Naive thymus-derived CD8-positive, alpha-beta T cell (primary cell): ENCODE results near the gene ESYT1. TPM values are rescaled to one million over a fixed set of nuclear protein-coding genes. Genes with fewer than 3 reads are reported as not detected.
"Not testable (repeated sequence)": the region's sequence is repeated elsewhere in the genome, so short reads cannot be mapped to it uniquely, and the experiment has no call there.

Source experiments
- ATAC-seq, 2 donors: fragments of 150-1000 bp; cut with Tn5 transposase in 1 of 2; sonication (Bioruptor Pico), chemical (Tn5 transposase) in 1 of 2; 1 replicate in 1 of 2; 2 replicates in 1 of 2; pipeline ENCODE4 v1.10.0; 2021; ENCODE audit warnings: mild to moderate bottlenecking in 2 of 2, moderate library complexity in 2 of 2
- POLR2A ChIA-PET: fragments of 350-600 bp; sonication (Branson Sonifier 250); formaldehyde crosslinking; loops from one replicate; lab custom pipeline; 2021; ENCODE audit warnings: antibody characterized with exemption; lab: Charles Lee
- DNase-seq, 10 donors: peaks; one replicate each; pipeline versions ENCODE4 v3.0.0 to v3.0.0-alpha.2; 2020 to 2022
- H3K27ac Mint-ChIP-seq, 10 donors: one replicate each; pipeline ENCODE4 v1.8.0; 2020 to 2022; ENCODE audit warnings: mild to moderate bottlenecking in 10 of 10, mixed read lengths in 10 of 10, moderate library complexity in 4 of 10, inconsistent platforms in 1 of 10
- H3K27me3 Mint-ChIP-seq, 5 donors: one replicate each; pipeline ENCODE4 v1.8.0; 2021 to 2022; ENCODE audit warnings: mixed read lengths in 5 of 5
- H3K36me3 Mint-ChIP-seq, 3 donors: one replicate each; pipeline ENCODE4 v1.8.0; 2020 to 2022; ENCODE audit warnings: mixed read lengths in 3 of 3, mild to moderate bottlenecking in 2 of 3, inconsistent platforms in 1 of 3
- H3K4me1 Mint-ChIP-seq, 4 donors: one replicate each; pipeline ENCODE4 v1.8.0; 2021 to 2022; ENCODE audit warnings: mixed read lengths in 4 of 4
- H3K4me3 Mint-ChIP-seq, 10 donors: one replicate each; pipeline ENCODE4 v1.8.0; 2020 to 2022; ENCODE audit warnings: mild to moderate bottlenecking in 10 of 10, mixed read lengths in 10 of 10, moderate library complexity in 6 of 10, inconsistent platforms in 1 of 10
- H3K9me3 Mint-ChIP-seq, 9 donors: one replicate each; pipeline ENCODE4 v1.8.0; 2020 to 2022; ENCODE audit warnings: mixed read lengths in 9 of 9, mild to moderate bottlenecking in 3 of 9, inconsistent platforms in 1 of 9, moderate library complexity in 1 of 9
- polyA plus RNA-seq, 3 donors: library from polyadenylated mRNA; unstranded; fragments of 300-500 nt; fragmentation: Illumina TruSeq; gene quantifications; one replicate each; pipeline ENCODE4 v1.2.3, GENCODE V29; 2021
- total RNA-seq, 8 experiments: library from RNA in 2 of 8; stranded (reverse) in 2 of 8; gene quantifications; one replicate each; pipeline ENCODE4 v1.2.3 and lab custom pipeline; 2021 to 2026

Gene ESYT1
- total and polyA plus RNA-seq, 5 experiments from 2014 or later, result 257 to 433 (median 354) TPM

- Mint-ChIP-seq H3K4me1 (peaks cover 17 to 50% (median 38%) of the 10 kb centered on the region in 4 donors), H3K4me3 (peak overlapping the region; percentile 25 to 93 (median 76)), H3K36me3 (peaks cover 0 to 8% (median 0%) of the 10 kb centered on the region in 3 donors), H3K27me3 (no peaks in the 10 kb centered on the region), H3K9me3 (no peaks in the 10 kb centered on the region), H3K27ac (peak overlapping the region; percentile 68 to 99 (median 91))
- POLR2A ChIA-PET, result interaction anchor here (0.7 to 3.1 kb wide), 11 partner anchors 8 to 481 kb away, joined by 3 to 18 read pairs (median 6); partner anchors contain the start of genes CNPY2, PA2G4, RNF41 and ZC3H10
- DNase-seq, result no peak
- no peak for ATAC-seq
Observed at GRCh38 chr12:56150563-56150962, 22.5 kb downstream of the ESYT1 start.

GRCh38 chr12:56151672-56152131 is 23.6 kb downstream of the ESYT1 start:
- H3K4me1 Mint-ChIP-seq, result peaks cover 15 to 44% (median 37%) of the 10 kb centered on the region in 4 donors
- H3K9me3 Mint-ChIP-seq, result no peaks in the 10 kb centered on the region
- peak overlapping the region; percentile 93 to 99 (median 98) for H3K27ac Mint-ChIP-seq
- POLR2A ChIA-PET, result interaction anchor here (0.6 to 3.1 kb wide), 15 partner anchors 10 to 477 kb away, joined by 3 to 18 read pairs (median 6); partner anchors contain the start of genes CNPY2, PA2G4, RNF41 and SMARCC2
- H3K27me3 Mint-ChIP-seq, result no peaks in the 10 kb centered on the region
- peak; percentile 75 to 77 for ATAC-seq
- peak; percentile 39 to 83 (median 60) for DNase-seq
- H3K36me3 Mint-ChIP-seq, result peaks cover 0 to 1% (median 0%) of the 10 kb centered on the region in 3 donors
- peak overlapping the region; percentile 81 to 95 (median 92) for H3K4me3 Mint-ChIP-seq

GRCh38 chr12:56152132-56152755 is 24.2 kb downstream of the ESYT1 start, which contains the start of gene MYL6B:
Gene MYL6B (plus strand): TSS chr12:56152587. CDS start chr12:56153919, 1,332 bp downstream.
- Mint-ChIP-seq H3K27ac (peak within 1 kb of the TSS; percentile 93 to 99 (median 98)), H3K4me3 (peak within 1 kb of the TSS; percentile 81 to 95 (median 92)), H3K36me3 (no peaks in the 10 kb centered on the region), H3K27me3 (no peaks in the 10 kb centered on the region), H3K9me3 (no peaks in the 10 kb centered on the region), H3K4me1 (peaks cover 15 to 45% (median 38%) of the 10 kb centered on the region in 4 donors)
- ATAC-seq, result peak; percentile 89 to 91
- DNase-seq, result peak; percentile 85 to 94 (median 87)
- POLR2A ChIA-PET, result interaction anchor here (0.6 to 3.1 kb wide), 13 partner anchors 10 to 476 kb away, joined by 3 to 18 read pairs (median 6); partner anchors contain the start of genes CNPY2, PA2G4, RNF41 and SMARCC2

- H3K27me3 Mint-ChIP-seq, result no peaks in the 10 kb centered on the region
- no peaks in the 10 kb centered on the region for H3K36me3 Mint-ChIP-seq
- DNase-seq (no peak), ATAC-seq (no peak)
- peak overlapping the region in 9 of 10 donors; percentile 69 to 99 (median 97) for H3K27ac Mint-ChIP-seq
- H3K4me1 Mint-ChIP-seq, result peaks cover 17 to 52% (median 43%) of the 10 kb centered on the region in 4 donors
- peak overlapping the region; percentile 81 to 95 (median 92) for H3K4me3 Mint-ChIP-seq
- H3K9me3 Mint-ChIP-seq, result no peaks in the 10 kb centered on the region
- POLR2A ChIA-PET, result interaction anchor here (13.3 kb wide), 1 partner anchor 27 kb away, joined by 163 read pairs; the partner anchor contains the start of gene ESYT1
Observed at GRCh38 chr12:56152756-56153677, 24.9 kb downstream of the ESYT1 start.

- H3K4me3 Mint-ChIP-seq, result peak overlapping the region in 7 of 10 donors; percentile 32 to 94 (median 92)
- POLR2A ChIA-PET, result interaction anchor here (1.5 to 13.3 kb wide), 5 partner anchors 27 to 50 kb away, joined by 3 to 163 read pairs (median 5); partner anchors contain the start of genes ESYT1, SMARCC2 and ZC3H10
- DNase-seq, result no peak
- H3K27ac Mint-ChIP-seq, result no peak overlapping the region
- H3K36me3 Mint-ChIP-seq, result peaks cover 0 to 2% (median 0%) of the 10 kb centered on the region in 3 donors
- no peaks in the 10 kb centered on the region for H3K27me3 Mint-ChIP-seq
- H3K4me1 Mint-ChIP-seq, result peaks cover 19 to 58% (median 46%) of the 10 kb centered on the region in 4 donors
- ATAC-seq, result no peak
- no peaks in the 10 kb centered on the region for H3K9me3 Mint-ChIP-seq
Observed at GRCh38 chr12:56153678-56154065, 25.6 kb downstream of the ESYT1 start.

GRCh38 chr12:56154246-56154771 is 26.2 kb downstream of the ESYT1 start:
- DNase-seq, result no peak
- Mint-ChIP-seq H3K4me1 (peaks cover 26 to 65% (median 50%) of the 10 kb centered on the region in 4 donors), H3K9me3 (no peaks in the 10 kb centered on the region), H3K4me3 (peak overlapping the region in 2 of 10 donors; percentile 22 to 76), H3K36me3 (peaks cover 0 to 2% (median 1%) of the 10 kb centered on the region in 3 donors), H3K27me3 (no peaks in the 10 kb centered on the region), H3K27ac (peak overlapping the region in 3 of 10 donors; percentile 6 to 56 (median 31))
- POLR2A ChIA-PET, result interaction anchor here (1.1 to 13.3 kb wide), 6 partner anchors 10 to 51 kb away, joined by 3 to 163 read pairs (median 4); partner anchors contain the start of genes ESYT1, SMARCC2 and ZC3H10
- no peak for ATAC-seq

GRCh38 chr12:56154818-56155217 is 26.8 kb downstream of the ESYT1 start:
- Mint-ChIP-seq H3K4me3 (peak overlapping the region in 6 of 10 donors; percentile 12 to 76 (median 42)), H3K36me3 (peaks cover 0 to 4% (median 2%) of the 10 kb centered on the region in 3 donors), H3K27me3 (no peaks in the 10 kb centered on the region), H3K9me3 (no peaks in the 10 kb centered on the region), H3K4me1 (peaks cover 27 to 69% (median 55%) of the 10 kb centered on the region in 4 donors), H3K27ac (peak overlapping the region in 3 of 10 donors; percentile 38 to 50 (median 49))
- POLR2A ChIA-PET, result interaction anchor here (1.1 to 13.3 kb wide), 6 partner anchors 11 to 51 kb away, joined by 3 to 163 read pairs (median 4); partner anchors contain the start of genes ESYT1, SMARCC2 and ZC3H10
- ATAC-seq (no peak), DNase-seq (no peak)

- DNase-seq, result no peak
- Mint-ChIP-seq H3K4me1 (peaks cover 33 to 69% (median 58%) of the 10 kb centered on the region in 4 donors), H3K27ac (peak overlapping the region in 7 of 10 donors; percentile 11 to 71 (median 40)), H3K9me3 (no peaks in the 10 kb centered on the region), H3K4me3 (peak overlapping the region in 9 of 10 donors; percentile 5 to 66 (median 25)), H3K27me3 (no peaks in the 10 kb centered on the region), H3K36me3 (peaks cover 2 to 9% (median 5%) of the 10 kb centered on the region in 3 donors)
- no peak for ATAC-seq
- POLR2A ChIA-PET, result interaction anchor here (1.1 to 13.3 kb wide), 7 partner anchors 11 to 52 kb away, joined by 3 to 163 read pairs (median 5); partner anchors contain the start of genes ESYT1, SMARCC2 and ZC3H10
Observed at GRCh38 chr12:56155256-56155845, 27.3 kb downstream of the ESYT1 start.

- Mint-ChIP-seq H3K36me3 (peaks cover 2 to 19% (median 8%) of the 10 kb centered on the region in 3 donors), H3K4me3 (peak overlapping the region; percentile 93 to 99 (median 98)), H3K4me1 (peaks cover 34 to 69% (median 59%) of the 10 kb centered on the region in 4 donors), H3K27ac (peak overlapping the region in 9 of 10 donors; percentile 77 to 99 (median 97))
- not testable (repeated sequence) for DNase-seq, H3K27me3 Mint-ChIP-seq, ATAC-seq, H3K9me3 Mint-ChIP-seq
- POLR2A ChIA-PET, result interaction anchor here (0.7 to 13.3 kb wide), 11 partner anchors 13 to 167 kb away, joined by 3 to 163 read pairs (median 4); partner anchors contain the start of genes ESYT1, SMARCC2 and ZC3H10
Observed at GRCh38 chr12:56156464-56157200, 28.6 kb downstream of the ESYT1 start.
